IMR-90 (cell line): ENCODE data around the gene XRN2. TPM values are rescaled to one million over a fixed set of nuclear protein-coding genes. Genes with fewer than 3 reads are reported as not detected.

ENCODE experiments used
- ATAC-seq: fragments of 200-7000 bp; cut with Tn5 transposase; 2 replicates; pipeline ENCODE4 v1.9.1; 2020; ENCODE audit warnings: low read depth, mild to moderate bottlenecking, moderate library complexity
- BruUV-seq: library from RNA; stranded (reverse); fragments of 400-500 nt; replicated peaks from 2 replicates; lab custom pipeline; 2021; lab: Mats Ljungman, UMichigan
- CTCF ChIA-PET: fragments of 300-600 bp; formaldehyde crosslinking; extraction: SDS; loops from one replicate; lab custom pipeline; 2021; ENCODE audit warnings: antibody characterized with exemption; lab: Yijun Ruan, JAX
- POLR2A ChIA-PET: fragments of 300-600 bp; sonication (Branson Sonifier 250); formaldehyde crosslinking; loops from one replicate; lab custom pipeline; 2022; ENCODE audit warnings: antibody characterized with exemption; ENCODE audit not compliant: unreplicated experiment; lab: Charles Lee
- DNase-seq: peaks from one replicate; pipeline ENCODE4 v3.0.0; 2013
- H2AFZ ChIP-seq: replicated peaks from 2 replicates; pipeline ENCODE3; 2013; ENCODE audit warnings: low read length, mild to moderate bottlenecking; ENCODE audit not compliant: poor library complexity
- H2AK5ac ChIP-seq: 2 replicates; pipeline ENCODE4 v1.6.1; 2013; ENCODE audit warnings: low read depth, low read length, inconsistent platforms
- H2AK9ac ChIP-seq: replicated peaks from 2 replicates; pipeline ENCODE3; 2013; ENCODE audit warnings: mild to moderate bottlenecking, low read depth, low read length, moderate library complexity; ENCODE audit not compliant: poor library complexity
- H2BK120ac ChIP-seq: 2 replicates; pipeline ENCODE4 v1.6.1; 2013; ENCODE audit warnings: low read depth, low read length, inconsistent platforms
- H2BK15ac ChIP-seq: 3 replicates; pipeline ENCODE4 v1.6.1; 2013; ENCODE audit warnings: low read depth, low read length, inconsistent platforms
- H2BK20ac ChIP-seq: 2 replicates; pipeline ENCODE4 v1.6.1; 2013; ENCODE audit warnings: low read depth, mild to moderate bottlenecking, inconsistent platforms, low read length, moderate library complexity
- H2BK5ac ChIP-seq: 2 replicates; pipeline ENCODE4 v1.6.1; 2013; ENCODE audit warnings: mild to moderate bottlenecking, low read depth, low read length, inconsistent platforms; ENCODE audit not compliant: poor library complexity, severe bottlenecking
- H3K14ac ChIP-seq: replicated peaks from 2 replicates; pipeline ENCODE4 v1.6.1; 2013; ENCODE audit warnings: low read depth, low read length, inconsistent platforms
- H3K18ac ChIP-seq: 2 replicates; pipeline ENCODE4 v1.6.1; 2013; ENCODE audit warnings: low read depth, low read length, control low read depth
- H3K23ac ChIP-seq: 2 replicates; pipeline ENCODE4 v1.6.1; 2013; ENCODE audit warnings: low read depth, low read length, inconsistent platforms
- H3K27ac ChIP-seq: 2 replicates; pipeline ENCODE4 v1.5.1; 2013; ENCODE audit warnings: mild to moderate bottlenecking, control low read depth, low read length; ENCODE audit not compliant: insufficient read depth
- H3K27me3 ChIP-seq: 2 replicates; pipeline ENCODE4 v1.6.1; 2013; ENCODE audit warnings: low read length; ENCODE audit not compliant: control insufficient read depth, insufficient read depth
- H3K36me3 ChIP-seq: 2 replicates; pipeline ENCODE4 v1.6.1; 2013; ENCODE audit warnings: low read length, mixed read lengths; ENCODE audit not compliant: control insufficient read depth, insufficient read depth
- H3K4ac ChIP-seq: 2 replicates; pipeline ENCODE4 v1.6.1; 2013; ENCODE audit warnings: low read depth, low read length, inconsistent platforms
- H3K4me1 ChIP-seq: 2 replicates; pipeline ENCODE4 v1.6.1; 2013; ENCODE audit warnings: low read length, mixed read lengths; ENCODE audit not compliant: control insufficient read depth, insufficient read depth
- H3K4me2 ChIP-seq: 2 replicates; pipeline ENCODE4 v1.6.1; 2013; ENCODE audit warnings: low read depth, mild to moderate bottlenecking, control low read depth, low read length, moderate library complexity
- H3K4me3 ChIP-seq: 2 replicates; pipeline ENCODE4 v1.5.1; 2013; ENCODE audit warnings: low read depth, mild to moderate bottlenecking, control low read depth, low read length, moderate library complexity; ENCODE audit not compliant: insufficient read depth
- H3K56ac ChIP-seq: 2 replicates; pipeline ENCODE4 v1.6.1; 2013; ENCODE audit warnings: low read length, inconsistent platforms; ENCODE audit not compliant: insufficient read depth; ENCODE audit errors: extremely low read depth
- H3K79me1 ChIP-seq, 2 experiments: 2 replicates each; pipeline ENCODE4 v1.6.1; 2013; ENCODE audit warnings: low read length in 2 of 2, inconsistent platforms in 1 of 2, low read depth in 1 of 2
- H3K9ac ChIP-seq: 2 replicates; pipeline ENCODE4 v1.6.1; 2013; ENCODE audit warnings: low read depth, low read length, control low read depth
- H3K9me1 ChIP-seq: 2 replicates; pipeline ENCODE4 v1.6.1; 2013; ENCODE audit warnings: low read length, inconsistent platforms; ENCODE audit not compliant: insufficient read depth
- H3K9me3 ChIP-seq: 2 replicates; pipeline ENCODE4 v1.6.1; 2013; ENCODE audit warnings: low read length; ENCODE audit not compliant: control insufficient read depth, insufficient read depth
- H4K20me1 ChIP-seq: 2 replicates; pipeline ENCODE4 v1.6.1; 2013; ENCODE audit warnings: low read length, inconsistent platforms; ENCODE audit not compliant: insufficient read depth
- H4K5ac ChIP-seq: 2 replicates; pipeline ENCODE4 v1.6.1; 2013; ENCODE audit warnings: mild to moderate bottlenecking, low read depth, low read length, control low read depth
- H4K8ac ChIP-seq, 2 experiments: 2 replicates each; pipeline ENCODE4 v1.6.1; 2013; ENCODE audit warnings: low read depth in 2 of 2, low read length in 2 of 2, control low read depth in 1 of 2, inconsistent platforms in 1 of 2
- H4K91ac ChIP-seq: 2 replicates; pipeline ENCODE4 v1.6.1; 2013; ENCODE audit warnings: low read depth, low read length, inconsistent platforms; ENCODE audit not compliant: insufficient read depth
- BHLHE40 ChIP-seq: fragments of 150-350 bp; IDR thresholded peaks from 2 replicates; pipeline ENCODE4 v1.6.1; 2016; ENCODE audit warnings: mild to moderate bottlenecking, low read depth, low read length
- CEBPB ChIP-seq: IDR thresholded peaks from 2 replicates; pipeline ENCODE4 v1.6.1; 2012; ENCODE audit warnings: low read depth, low read length, improper control_type of control experiment
- CHD1 ChIP-seq: IDR thresholded peaks from 2 replicates; pipeline ENCODE4 v1.6.1; 2012; ENCODE audit warnings: low read depth, low read length, improper control_type of control experiment
- MAFK ChIP-seq: IDR thresholded peaks from 2 replicates; pipeline ENCODE4 v1.6.1; 2012; ENCODE audit warnings: low read depth, low read length, improper control_type of control experiment
- MAZ ChIP-seq: IDR thresholded peaks from 2 replicates; pipeline ENCODE4 v1.6.1; 2012; ENCODE audit warnings: low read depth, mild to moderate bottlenecking, low read length, improper control_type of control experiment, moderate library complexity, borderline replicate concordance
- MXI1 ChIP-seq: IDR thresholded peaks from 2 replicates; pipeline ENCODE4 v1.6.1; 2012; ENCODE audit warnings: low read depth, mild to moderate bottlenecking, low read length, moderate library complexity, borderline replicate concordance
- NFE2L2 ChIP-seq: fragments of 150-350 bp; IDR thresholded peaks from 2 replicates; pipeline ENCODE4 v1.6.1; 2016; ENCODE audit warnings: low read depth, mild to moderate bottlenecking, low read length
- POLR2A ChIP-seq: IDR thresholded peaks from 2 replicates; pipeline ENCODE4 v1.6.1; 2012; ENCODE audit warnings: mild to moderate bottlenecking, low read depth, low read length
- RAD21 ChIP-seq: IDR thresholded peaks from 2 replicates; pipeline ENCODE4 v1.6.1; 2012; ENCODE audit warnings: low read length, improper control_type of control experiment
- RCOR1 ChIP-seq: IDR thresholded peaks from 2 replicates; pipeline ENCODE4 v1.6.1; 2012; ENCODE audit warnings: mild to moderate bottlenecking, low read length, improper control_type of control experiment; ENCODE audit not compliant: insufficient replicate concordance
- RFX5 ChIP-seq: IDR thresholded peaks from 2 replicates; pipeline ENCODE4 v1.8.0; 2012; ENCODE audit warnings: low read depth, mild to moderate bottlenecking, low read length, moderate library complexity
- SMC3 ChIP-seq: fragments of 150-350 bp; IDR thresholded peaks from 2 replicates; pipeline ENCODE4 v1.6.1; 2016; ENCODE audit warnings: low read depth, mild to moderate bottlenecking, antibody characterized with exemption, low read length, moderate library complexity
- WGBS, 2 experiments: methylation state at CpG; one replicate each; pipeline versions ENCODE4 v1.1.5 to v1.1.7; 2013; ENCODE audit warnings: missing lambda C conversion rate in 2 of 2; ENCODE audit not compliant: insufficient read length in 1 of 2; ENCODE audit errors: extremely low coverage in 2 of 2; 5-methylcytosine and 5-hydroxymethylcytosine counted together
- dilution Hi-C: fragments of 300-500 bp; cut with HindIII; formaldehyde crosslinking; loops from one replicate; pipeline ENCODE4 v1.14.3; 2018; ENCODE audit warnings: low sequenced_read_pairs; ENCODE audit not compliant: unreplicated experiment
- in situ Hi-C: fragments of 300-500 bp; cut with MboI; formaldehyde crosslinking; loops from 3 replicates; pipeline ENCODE4 v1.14.3; 2019; ENCODE audit warnings: low sequenced_read_pairs, inconsistent platforms, mixed read lengths
- intact Hi-C: fragments of 100-400 bp; cut with micrococcal nuclease; formaldehyde crosslinking; loops from 2 replicates; pipeline ENCODE4 v1.10.0; 2022
- polyA plus RNA-seq, 3 experiments: library from polyadenylated mRNA; depleted of rRNA; stranded (reverse); fragments of >200 nt; gene quantifications; 2 replicates each; pipeline ENCODE4 v1.2.3, GENCODE V29; 2012; ENCODE audit warnings: low replicate concordance in 1 of 3
- total RNA-seq: library from RNA; depleted of rRNA; stranded (reverse); fragments of >200 nt; gene quantifications from 2 replicates; pipeline ENCODE4 v1.2.3, GENCODE V29; 2012
- TF ChIP-seq, protein P1 (sequence below): conservative IDR thresholded peaks from 2 replicates; pipeline ENCODE4 v1.5.1; 2012; ENCODE audit warnings: mild to moderate bottlenecking, low read depth, low read length, improper control_type of control experiment
- TF ChIP-seq, protein P2 (sequence below): fragments of 150-350 bp; IDR thresholded peaks from 2 replicates; pipeline ENCODE4 v1.6.1; 2017; ENCODE audit warnings: mild to moderate bottlenecking, antibody characterized with exemption, low read length, low read depth
- TF ChIP-seq, protein P3 (sequence below): fragments of 150-350 bp; IDR thresholded peaks from 2 replicates; pipeline ENCODE4 v1.6.1; 2016; ENCODE audit warnings: low read depth, mild to moderate bottlenecking, low read length, moderate library complexity, borderline replicate concordance

Gene XRN2
- total and polyA plus RNA-seq, 2 of the 4 experiments (the other 2 are of a cell fraction), result 58.1 to 70.8 TPM

DNA sequence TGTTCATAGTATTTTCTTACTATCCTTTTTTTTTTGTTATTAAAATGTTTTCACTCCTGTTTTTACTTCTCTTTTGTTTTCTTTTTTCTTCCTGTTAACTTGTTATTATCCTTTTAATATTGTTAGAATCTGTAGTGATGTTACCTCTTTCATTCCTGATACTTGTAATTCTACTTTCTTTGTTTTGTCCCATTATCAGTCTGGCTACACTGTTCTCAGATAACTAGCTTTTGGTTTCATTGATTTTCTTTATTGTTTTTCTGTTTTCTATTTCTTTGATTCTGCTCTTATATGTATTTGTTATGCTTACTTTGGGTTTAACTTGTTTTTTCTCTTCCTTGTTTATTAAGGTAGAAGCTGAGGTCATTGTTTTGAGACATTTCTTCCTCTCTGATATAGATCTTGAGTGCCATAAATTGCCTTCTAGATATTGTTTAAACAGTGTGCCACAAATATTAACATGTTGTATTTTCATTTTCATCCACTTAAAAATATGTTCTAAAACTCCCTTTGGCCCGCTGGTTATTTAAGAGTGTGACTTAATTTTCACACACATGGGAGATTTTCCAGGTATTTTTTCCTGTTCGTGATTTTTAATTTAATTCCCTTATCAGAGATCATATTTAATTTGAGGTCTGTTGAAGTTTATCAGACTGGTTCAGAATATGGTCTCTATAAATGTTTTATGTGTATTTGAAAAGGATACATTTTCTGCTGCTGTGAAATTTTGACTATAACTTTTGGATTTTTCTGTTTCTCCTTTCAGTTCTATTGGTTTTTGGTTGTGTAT, 6.7 kb downstream of the XRN2 start:
- ATAC-seq, result no peak
- peaks cover 78% of the 10 kb centered on the region for H4K20me1 ChIP-seq
- TF ChIP-seq POLR2A (no peak), CHD1 (no peak), MAFK (no peak), SMC3 (no peak), MXI1 (no peak), BHLHE40 (no peak), RAD21 (no peak), RCOR1 (no peak), RFX5 (no peak), MAZ (no peak), NFE2L2 (no peak), CEBPB (no peak)
- TF ChIP-seq, protein P1, sequence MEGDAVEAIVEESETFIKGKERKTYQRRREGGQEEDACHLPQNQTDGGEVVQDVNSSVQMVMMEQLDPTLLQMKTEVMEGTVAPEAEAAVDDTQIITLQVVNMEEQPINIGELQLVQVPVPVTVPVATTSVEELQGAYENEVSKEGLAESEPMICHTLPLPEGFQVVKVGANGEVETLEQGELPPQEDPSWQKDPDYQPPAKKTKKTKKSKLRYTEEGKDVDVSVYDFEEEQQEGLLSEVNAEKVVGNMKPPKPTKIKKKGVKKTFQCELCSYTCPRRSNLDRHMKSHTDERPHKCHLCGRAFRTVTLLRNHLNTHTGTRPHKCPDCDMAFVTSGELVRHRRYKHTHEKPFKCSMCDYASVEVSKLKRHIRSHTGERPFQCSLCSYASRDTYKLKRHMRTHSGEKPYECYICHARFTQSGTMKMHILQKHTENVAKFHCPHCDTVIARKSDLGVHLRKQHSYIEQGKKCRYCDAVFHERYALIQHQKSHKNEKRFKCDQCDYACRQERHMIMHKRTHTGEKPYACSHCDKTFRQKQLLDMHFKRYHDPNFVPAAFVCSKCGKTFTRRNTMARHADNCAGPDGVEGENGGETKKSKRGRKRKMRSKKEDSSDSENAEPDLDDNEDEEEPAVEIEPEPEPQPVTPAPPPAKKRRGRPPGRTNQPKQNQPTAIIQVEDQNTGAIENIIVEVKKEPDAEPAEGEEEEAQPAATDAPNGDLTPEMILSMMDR, result no peak
- TF ChIP-seq, protein P2, sequence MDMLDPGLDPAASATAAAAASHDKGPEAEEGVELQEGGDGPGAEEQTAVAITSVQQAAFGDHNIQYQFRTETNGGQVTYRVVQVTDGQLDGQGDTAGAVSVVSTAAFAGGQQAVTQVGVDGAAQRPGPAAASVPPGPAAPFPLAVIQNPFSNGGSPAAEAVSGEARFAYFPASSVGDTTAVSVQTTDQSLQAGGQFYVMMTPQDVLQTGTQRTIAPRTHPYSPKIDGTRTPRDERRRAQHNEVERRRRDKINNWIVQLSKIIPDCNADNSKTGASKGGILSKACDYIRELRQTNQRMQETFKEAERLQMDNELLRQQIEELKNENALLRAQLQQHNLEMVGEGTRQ, result no peak
- TF ChIP-seq, protein P3, sequence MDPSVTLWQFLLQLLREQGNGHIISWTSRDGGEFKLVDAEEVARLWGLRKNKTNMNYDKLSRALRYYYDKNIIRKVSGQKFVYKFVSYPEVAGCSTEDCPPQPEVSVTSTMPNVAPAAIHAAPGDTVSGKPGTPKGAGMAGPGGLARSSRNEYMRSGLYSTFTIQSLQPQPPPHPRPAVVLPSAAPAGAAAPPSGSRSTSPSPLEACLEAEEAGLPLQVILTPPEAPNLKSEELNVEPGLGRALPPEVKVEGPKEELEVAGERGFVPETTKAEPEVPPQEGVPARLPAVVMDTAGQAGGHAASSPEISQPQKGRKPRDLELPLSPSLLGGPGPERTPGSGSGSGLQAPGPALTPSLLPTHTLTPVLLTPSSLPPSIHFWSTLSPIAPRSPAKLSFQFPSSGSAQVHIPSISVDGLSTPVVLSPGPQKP, result no peak

More for the DNA sequence above, 6.7 kb downstream of the XRN2 start:
- H3K27me3 ChIP-seq, result no peaks in the 10 kb centered on the region
- no peak overlapping the region for H4K8ac ChIP-seq
- H4K5ac ChIP-seq, result no peak overlapping the region
- no peak overlapping the region for H3K56ac ChIP-seq
- peaks cover 3 to 35% of the 10 kb centered on the region in 2 experiments; a peak in 3 of 4 replicates for H3K79me1 ChIP-seq
- ChIA-PET CTCF (interaction anchor here (0.6 kb wide), 1 partner anchor 1333 kb away, joined by 3 read pairs; no protein-coding TSS in a partner anchor), POLR2A (no interaction called here)
- H3K18ac ChIP-seq, result no peak overlapping the region
- BruUV-seq, result no TSS peak
- intact Hi-C loops (loop anchor here (10.0 kb wide), 1 partner anchor 185 kb away; the partner anchor contains the start of gene KIZ), dilution Hi-C loops (no loop called here), in situ Hi-C loops (no loop called here)
- no peak overlapping the region for H3K27ac ChIP-seq
- H3K9me3 ChIP-seq, result no peaks in the 10 kb centered on the region
- no peak overlapping the region for H2BK5ac ChIP-seq
- no peak overlapping the region for H4K91ac ChIP-seq
- H2AFZ ChIP-seq, result no peak overlapping the region
- H3K9ac ChIP-seq, result no peak overlapping the region
- no peak overlapping the region for H3K23ac ChIP-seq
- no peak overlapping the region for H2AK9ac ChIP-seq
- no peak overlapping the region for H2BK20ac ChIP-seq
- H3K14ac ChIP-seq, result no peak overlapping the region
- no peaks in the 10 kb centered on the region for H3K36me3 ChIP-seq
- no peak overlapping the region for H3K4me3 ChIP-seq
- H2BK15ac ChIP-seq, result no peak overlapping the region
- DNase-seq, result no peak
- no CpG with 5 or more reads among the region's 2 CpGs for WGBS, 2 experiments
- no peak overlapping the region for H3K4ac ChIP-seq
- peaks cover 3% of the 10 kb centered on the region for H3K4me1 ChIP-seq
- H2BK120ac ChIP-seq, result no peak overlapping the region
- H3K4me2 ChIP-seq, result no peak overlapping the region
- H3K9me1 ChIP-seq, result peaks cover 4% of the 10 kb centered on the region
- no peak overlapping the region for H2AK5ac ChIP-seq
